DND-41 (cell line): ENCODE results near the gene TIMM10B.
A peak's percentile ranks its signal among the peaks of the same experiment; 100 is the strongest.

Experiments used
- ATAC-seq: fragments of 200-7000 bp; cut with Tn5 transposase; 3 replicates; pipeline ENCODE4 v1.9.1; 2021; ENCODE audit warnings: low read depth; ENCODE audit not compliant: insufficient read depth
- DNase-seq: peaks from one replicate; pipeline ENCODE4 v3.0.0-alpha.2; 2020
- H2AFZ ChIP-seq: 2 replicates; pipeline ENCODE4 v1.6.0; 2012; ENCODE audit warnings: low read depth, low read length
- H3K27ac ChIP-seq: 2 replicates; pipeline ENCODE4 v1.5.1; 2012; ENCODE audit warnings: low read length, inconsistent platforms
- H3K27me3 ChIP-seq: fragments of 200-600 bp; sonication (generic); 2 replicates; pipeline ENCODE4 v1.6.0; 2012; ENCODE audit warnings: low read length, mild to moderate bottlenecking, inconsistent platforms; ENCODE audit not compliant: insufficient read depth, poor library complexity
- H3K36me3 ChIP-seq: 2 replicates; pipeline ENCODE4 v1.5.1; 2012; ENCODE audit warnings: low read length, inconsistent platforms; ENCODE audit not compliant: insufficient read depth
- H3K4me1 ChIP-seq: 2 replicates; pipeline ENCODE4 v1.5.1; 2012; ENCODE audit warnings: mild to moderate bottlenecking, low read length; ENCODE audit not compliant: insufficient read depth
- H3K4me2 ChIP-seq: 2 replicates; pipeline ENCODE4 v1.6.0; 2012; ENCODE audit warnings: mild to moderate bottlenecking, moderate library complexity, low read length, inconsistent platforms; ENCODE audit not compliant: insufficient read depth
- H3K4me3 ChIP-seq, 2 experiments: fragments of 200-600 bp in 1 of 2; shearing (Covaris generic) in 1 of 2; 2 replicates each; pipeline ENCODE4 v1.5.1; 2012 to 2016; ENCODE audit warnings: inconsistent platforms in 2 of 2, low read length in 2 of 2, mild to moderate bottlenecking in 2 of 2, low read depth in 1 of 2, moderate library complexity in 1 of 2
- H3K79me2 ChIP-seq: 2 replicates; pipeline ENCODE4 v1.6.0; 2012; ENCODE audit warnings: low read length, inconsistent platforms; ENCODE audit not compliant: insufficient read depth
- H3K9ac ChIP-seq: 2 replicates; pipeline ENCODE4 v1.6.0; 2012; ENCODE audit warnings: low read depth, mild to moderate bottlenecking, inconsistent platforms, low read length, moderate library complexity
- H3K9me3 ChIP-seq: 2 replicates; pipeline ENCODE4 v1.5.1; 2012; ENCODE audit warnings: low read length, moderate library complexity, mild to moderate bottlenecking, inconsistent platforms; ENCODE audit not compliant: insufficient read depth, severe bottlenecking
- H4K20me1 ChIP-seq: 2 replicates; pipeline ENCODE4 v1.6.0; 2012; ENCODE audit warnings: low read length; ENCODE audit not compliant: insufficient read depth
- EZH2 ChIP-seq: IDR thresholded peaks from 3 replicates; pipeline ENCODE4 v1.6.1; 2012; ENCODE audit warnings: borderline replicate concordance, low read depth, mild to moderate bottlenecking, moderate library complexity, low read length, inconsistent platforms; ENCODE audit not compliant: severe bottlenecking
- TF ChIP-seq, protein P1 (sequence below): IDR thresholded peaks from 2 replicates; pipeline ENCODE4 v1.5.1; 2012; ENCODE audit warnings: borderline replicate concordance, low read length, moderate library complexity, mild to moderate bottlenecking; ENCODE audit not compliant: poor library complexity, severe bottlenecking; ENCODE audit errors: extremely low read depth

The TIMM10B gene

DNA sequence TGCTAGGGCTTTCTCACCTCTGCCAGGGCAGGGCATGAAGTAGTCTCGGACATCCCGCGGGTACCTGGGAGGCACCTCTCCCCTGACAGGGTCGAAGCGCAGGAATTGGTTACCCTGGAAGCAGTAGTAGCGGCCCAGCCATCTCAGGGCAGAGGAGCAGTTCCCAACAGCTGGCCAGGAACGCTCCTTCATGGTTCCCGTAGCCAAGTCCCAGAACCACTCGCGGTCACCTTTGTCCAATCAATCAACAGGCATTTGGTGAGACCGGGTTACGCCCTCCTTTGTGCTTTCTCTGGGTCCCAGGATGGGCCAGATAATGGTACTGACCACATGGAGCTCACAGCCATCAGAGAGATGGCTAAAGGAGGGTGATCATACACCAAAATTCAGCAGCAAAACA lies 43.9 kb upstream of the TIMM10B start:
- Histone ChIP-seq H3K4me2 (no peak overlapping the region), H3K79me2 (no peaks in the 10 kb centered on the region), H2AFZ (no peak overlapping the region), H3K4me1 (no peaks in the 10 kb centered on the region), H3K27me3 (no peaks in the 10 kb centered on the region), H3K9me3 (no peaks in the 10 kb centered on the region), H3K4me3 (no peak overlapping the region), H3K27ac (no peak overlapping the region), H4K20me1 (no peaks in the 10 kb centered on the region), H3K36me3 (no peaks in the 10 kb centered on the region), H3K9ac (no peak overlapping the region)
- DNase-seq (no peak), ATAC-seq (no peak)
- no peak for TF ChIP-seq EZH2
- TF ChIP-seq, protein P1, sequence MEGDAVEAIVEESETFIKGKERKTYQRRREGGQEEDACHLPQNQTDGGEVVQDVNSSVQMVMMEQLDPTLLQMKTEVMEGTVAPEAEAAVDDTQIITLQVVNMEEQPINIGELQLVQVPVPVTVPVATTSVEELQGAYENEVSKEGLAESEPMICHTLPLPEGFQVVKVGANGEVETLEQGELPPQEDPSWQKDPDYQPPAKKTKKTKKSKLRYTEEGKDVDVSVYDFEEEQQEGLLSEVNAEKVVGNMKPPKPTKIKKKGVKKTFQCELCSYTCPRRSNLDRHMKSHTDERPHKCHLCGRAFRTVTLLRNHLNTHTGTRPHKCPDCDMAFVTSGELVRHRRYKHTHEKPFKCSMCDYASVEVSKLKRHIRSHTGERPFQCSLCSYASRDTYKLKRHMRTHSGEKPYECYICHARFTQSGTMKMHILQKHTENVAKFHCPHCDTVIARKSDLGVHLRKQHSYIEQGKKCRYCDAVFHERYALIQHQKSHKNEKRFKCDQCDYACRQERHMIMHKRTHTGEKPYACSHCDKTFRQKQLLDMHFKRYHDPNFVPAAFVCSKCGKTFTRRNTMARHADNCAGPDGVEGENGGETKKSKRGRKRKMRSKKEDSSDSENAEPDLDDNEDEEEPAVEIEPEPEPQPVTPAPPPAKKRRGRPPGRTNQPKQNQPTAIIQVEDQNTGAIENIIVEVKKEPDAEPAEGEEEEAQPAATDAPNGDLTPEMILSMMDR = no peak

DNA sequence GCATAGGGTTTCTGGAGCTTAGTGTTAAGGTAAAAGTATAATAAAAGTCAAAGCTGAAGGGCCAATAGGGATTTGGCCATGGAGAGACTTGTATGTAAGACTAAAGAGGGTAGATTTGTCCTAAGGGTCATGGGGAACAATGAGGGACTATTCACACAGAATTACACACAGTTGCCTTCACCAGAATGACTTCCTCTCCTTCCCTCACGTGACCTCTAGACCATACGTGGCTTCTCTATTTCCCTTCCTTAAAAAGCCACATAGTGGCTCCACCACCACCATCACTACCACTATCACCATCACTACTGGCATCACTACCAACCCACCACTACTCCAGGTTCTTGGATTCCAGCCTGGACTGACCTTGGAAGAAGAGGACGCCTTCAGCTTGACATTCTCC lies 43.3 kb upstream of the TIMM10B start:
- Histone ChIP-seq H3K9me3 (no peaks in the 10 kb centered on the region), H3K27me3 (no peaks in the 10 kb centered on the region), H3K36me3 (no peaks in the 10 kb centered on the region), H4K20me1 (no peaks in the 10 kb centered on the region), H3K4me2 (no peak overlapping the region), H3K79me2 (no peaks in the 10 kb centered on the region), H3K9ac (no peak overlapping the region), H3K4me3 (no peak overlapping the region), H3K4me1 (no peaks in the 10 kb centered on the region), H2AFZ (no peak overlapping the region), H3K27ac (no peak overlapping the region)
- no peak for DNase-seq
- no peak for TF ChIP-seq EZH2
- TF ChIP-seq, protein P1 = no peak
- no peak for ATAC-seq

DNA sequence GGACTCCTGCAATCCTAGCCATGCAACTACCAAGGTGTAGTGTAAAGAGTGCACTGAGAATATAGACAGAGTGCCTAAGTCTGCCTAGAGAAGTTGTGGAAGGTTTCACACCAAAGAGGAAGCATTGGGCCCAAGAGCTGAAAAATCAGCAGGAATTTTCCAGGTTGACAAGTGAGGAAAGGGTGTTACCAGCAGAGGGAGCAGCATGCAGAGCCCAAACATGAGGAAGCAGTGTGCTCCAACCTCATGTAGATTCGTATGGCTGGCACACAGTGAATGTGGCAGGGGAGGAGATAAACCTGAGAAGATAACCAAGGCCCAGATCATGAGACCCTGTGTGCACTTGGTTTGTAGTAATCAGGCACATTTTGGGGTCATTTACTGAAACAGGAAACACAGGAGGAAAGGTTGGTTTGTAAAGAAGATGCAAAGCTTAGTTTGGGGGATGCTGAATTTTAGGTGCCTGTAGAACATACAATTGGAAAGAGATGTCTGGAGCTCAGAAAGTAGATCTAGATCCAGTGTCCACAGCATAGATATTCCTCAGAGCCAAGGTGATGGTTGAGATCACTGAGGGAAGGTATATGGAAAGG lies 42.2 kb upstream of the TIMM10B start:
- Histone ChIP-seq H4K20me1 (no peaks in the 10 kb centered on the region), H3K27me3 (no peaks in the 10 kb centered on the region), H3K4me1 (0 out of 2 replicates have a peak, but pooled peaks cover 3% of the 10 kb centered on the region), H3K36me3 (no peaks in the 10 kb centered on the region), H3K4me2 (no peak overlapping the region), H3K27ac (no peak overlapping the region), H3K9me3 (no peaks in the 10 kb centered on the region), H3K79me2 (no peaks in the 10 kb centered on the region), H3K9ac (no peak overlapping the region), H3K4me3 (no peak overlapping the region), H2AFZ (peak overlapping the region; percentile 59)
- no peak for TF ChIP-seq EZH2
- TF ChIP-seq, protein P1 = peak; percentile 78
- ATAC-seq (peak; percentile 63; the same call in 2 of the 3 replicates), DNase-seq (peak; percentile 52)

DNA sequence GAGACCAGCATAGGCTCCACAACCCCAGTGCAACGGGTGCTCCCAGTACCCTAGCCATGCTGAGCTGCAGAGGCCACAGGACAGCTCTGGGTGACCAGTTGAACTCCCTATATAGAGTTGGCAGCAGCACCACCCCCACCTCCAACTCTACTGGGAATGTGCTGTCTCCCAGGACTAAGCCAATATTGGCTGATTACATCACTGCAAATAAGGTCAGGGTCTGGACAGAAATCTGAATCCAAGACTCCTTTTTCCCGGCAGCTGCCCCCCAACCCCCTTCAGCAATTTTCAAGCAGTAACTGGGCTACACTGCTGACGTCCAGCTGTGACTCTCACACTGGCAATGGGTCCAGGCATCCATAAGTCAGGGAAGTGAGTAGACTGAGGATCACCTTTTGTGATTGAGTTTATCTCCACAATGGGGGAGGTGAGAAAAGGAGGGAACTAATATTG lies 40.4 kb upstream of the TIMM10B start, which contains the start of gene HPX:
Gene HPX, minus strand, starts transcription at position 82 of the 453 bp plus-strand sequence. Its CDS starts 24 bp downstream, at position 58.
- ATAC-seq (no peak), DNase-seq (no peak)
- no peak within 1 kb of the TSS for H3K27ac ChIP-seq
- 0 out of 2 replicates have a peak, but pooled peaks cover 3% of the 10 kb centered on the region for H3K4me1 ChIP-seq
- no peaks in the 10 kb centered on the region for H3K79me2 ChIP-seq
- H3K27me3 ChIP-seq = no peaks in the 10 kb centered on the region
- H3K4me3 ChIP-seq = no peak within 1 kb of the TSS
- no peak within 1 kb of the TSS for H3K9ac ChIP-seq
- no peaks in the 10 kb centered on the region for H3K36me3 ChIP-seq
- H2AFZ ChIP-seq = no peak within 1 kb of the TSS
- H3K9me3 ChIP-seq = no peaks in the 10 kb centered on the region
- no peak within 1 kb of the TSS for H3K4me2 ChIP-seq
- H4K20me1 ChIP-seq = no peaks in the 10 kb centered on the region
- TF ChIP-seq, protein P1 = no peak
